ENCODE data around the gene CDK6.
"Not testable (repeated sequence)": the region's sequence is repeated elsewhere in the genome, so short reads cannot be mapped to it uniquely, and the experiment has no call there.

CDK6 gene

DNA sequence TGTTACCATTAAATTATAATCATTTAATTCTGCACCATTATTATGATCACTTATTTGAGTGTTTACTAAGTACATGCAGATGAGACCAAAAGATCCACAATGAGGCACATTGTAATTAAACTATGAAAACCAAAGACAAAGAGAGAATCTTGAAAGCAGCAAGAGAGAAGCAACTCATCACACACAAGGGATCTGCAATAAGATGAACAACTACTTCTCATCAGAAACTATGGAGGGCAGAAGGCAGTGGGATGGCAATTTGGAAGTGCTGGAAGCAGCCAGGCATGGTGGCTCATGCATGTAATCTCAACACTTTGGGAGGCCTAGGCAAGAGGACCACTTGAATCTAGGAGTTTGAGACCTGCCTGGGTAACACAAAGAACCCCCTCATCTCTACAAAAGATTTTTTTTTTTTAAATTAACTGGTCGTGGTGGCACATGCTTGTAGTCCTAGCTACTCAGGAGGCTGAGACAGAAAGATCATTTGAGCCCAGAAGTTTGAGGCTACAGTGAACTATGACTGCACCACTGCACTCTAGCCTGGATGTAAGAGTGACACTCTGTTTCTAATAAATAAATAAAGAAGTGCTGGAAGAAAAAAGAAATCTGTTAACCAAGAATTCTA is 47.7 kb downstream of the CDK6 start:
- no peak for DNase-seq

DNA sequence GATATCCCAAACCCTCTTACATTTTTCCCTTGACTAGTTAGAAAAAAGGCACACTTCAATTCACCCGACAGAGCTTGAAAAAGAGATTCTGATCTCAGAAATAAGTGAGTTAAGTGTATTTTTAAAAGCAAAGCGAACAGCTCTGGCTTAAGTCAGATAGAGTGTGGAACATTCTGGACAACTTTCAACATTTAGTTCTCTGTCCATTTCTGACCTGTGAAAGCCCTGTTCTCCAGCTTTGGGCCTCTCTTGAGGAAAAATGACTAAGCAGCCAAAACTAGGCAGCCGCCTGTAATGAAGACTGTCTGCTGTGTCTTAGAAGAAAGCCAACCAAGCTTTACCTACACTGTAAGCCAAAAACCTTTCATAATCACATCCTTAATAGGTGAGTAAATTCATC is 50.5 kb downstream of the CDK6 start:
- no peak for DNase-seq

DNA sequence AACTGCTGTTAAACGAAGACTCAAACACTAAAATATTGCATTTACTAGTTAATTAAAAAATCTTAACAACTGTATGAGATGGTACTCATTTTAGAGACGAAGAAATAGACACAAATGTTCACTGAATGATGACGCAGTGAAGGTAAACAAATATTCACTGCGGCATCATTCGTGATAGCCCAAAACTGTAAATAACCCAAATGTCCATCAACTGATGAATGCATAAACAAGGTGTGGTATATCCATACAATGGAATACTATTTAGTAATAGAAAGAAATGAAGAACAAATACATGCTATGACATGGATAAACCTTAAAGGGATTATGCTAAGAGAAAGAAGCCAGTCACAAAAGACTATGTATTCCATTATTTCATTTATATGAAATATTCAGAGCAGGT is 51.4 kb downstream of the CDK6 start:
- DNase-seq = no peak

DNA sequence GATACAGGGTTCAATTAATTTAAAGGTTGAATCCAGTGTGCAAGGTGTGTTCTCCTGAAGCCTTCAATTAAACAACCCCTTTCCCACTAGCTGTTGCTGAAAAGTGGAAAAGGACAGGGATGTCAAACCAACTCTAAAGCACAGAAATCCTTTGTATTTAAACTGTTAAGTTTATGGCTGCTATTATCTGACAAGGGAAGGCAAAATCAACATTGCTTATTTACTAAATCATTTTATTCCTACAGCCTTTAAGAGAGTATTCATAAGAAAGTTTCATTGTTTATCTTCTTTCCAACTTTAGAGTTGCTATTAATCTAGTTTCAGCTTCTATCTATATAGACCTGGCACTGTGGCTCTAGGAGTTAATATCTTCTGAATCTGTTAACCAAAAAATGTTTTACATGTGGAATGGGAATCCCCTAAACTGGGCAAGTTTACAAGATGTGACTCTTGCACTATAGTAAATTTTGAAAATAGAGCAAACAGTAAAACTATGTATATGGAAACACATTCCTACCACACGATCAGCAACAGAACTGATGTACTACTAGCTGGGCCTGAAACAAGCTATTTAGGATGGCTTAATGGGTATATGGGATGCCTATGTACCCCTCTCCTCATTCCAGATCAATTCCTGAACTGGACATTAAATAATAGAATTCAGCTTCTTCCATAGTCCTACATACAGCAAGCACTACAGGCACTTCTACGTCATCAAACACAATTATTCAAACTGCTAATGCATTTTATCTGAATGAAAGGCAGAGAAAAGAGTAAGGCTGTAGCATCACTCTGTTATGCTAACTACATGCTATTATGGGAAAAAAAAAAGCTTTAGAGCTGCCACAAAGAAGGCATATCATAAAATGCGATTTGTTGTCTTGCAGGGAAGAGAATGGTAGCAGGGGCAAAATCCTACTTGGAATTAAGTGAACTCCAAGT is 52.8 kb downstream of the CDK6 start:
- no peak for DNase-seq

DNA sequence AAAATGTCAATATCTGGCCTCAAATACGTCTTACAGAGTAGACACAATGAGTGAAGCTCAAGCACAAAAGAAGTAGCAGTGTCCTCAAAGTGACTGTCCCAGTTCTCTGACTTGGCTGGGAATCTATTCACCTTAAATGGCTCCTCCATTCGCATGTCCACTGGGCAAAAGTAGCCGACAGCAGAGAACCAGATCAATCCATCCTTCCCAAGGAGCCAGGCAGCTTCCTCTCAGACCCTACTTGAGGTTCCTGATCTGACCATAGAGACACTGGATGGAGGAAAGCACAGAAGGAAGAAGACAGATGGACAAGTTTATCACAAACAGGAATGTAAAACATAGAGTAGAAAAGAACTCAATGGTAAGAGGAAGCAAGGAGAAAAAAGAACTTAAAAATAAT is 53.5 kb downstream of the CDK6 start:
- DNase-seq = no peak

DNA sequence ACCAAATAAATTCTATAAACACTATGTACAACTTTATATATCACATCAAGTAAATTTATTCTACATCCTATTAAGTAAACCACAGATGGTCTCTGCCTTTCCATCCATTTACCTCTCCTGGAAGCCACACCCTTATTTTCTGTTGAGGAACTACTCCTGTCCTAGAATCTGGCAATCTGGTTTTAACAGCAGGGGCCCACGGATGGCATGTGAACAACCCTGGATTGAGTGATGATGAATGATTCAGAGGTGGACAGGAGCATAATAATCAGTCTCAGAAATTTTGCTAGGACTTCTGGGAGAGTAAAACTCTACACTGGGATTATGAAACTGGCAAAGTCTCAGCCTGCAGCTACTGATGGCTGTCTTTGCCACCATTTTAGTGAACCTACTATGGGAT is 54.1 kb downstream of the CDK6 start:
- DNase-seq = no peak

DNA sequence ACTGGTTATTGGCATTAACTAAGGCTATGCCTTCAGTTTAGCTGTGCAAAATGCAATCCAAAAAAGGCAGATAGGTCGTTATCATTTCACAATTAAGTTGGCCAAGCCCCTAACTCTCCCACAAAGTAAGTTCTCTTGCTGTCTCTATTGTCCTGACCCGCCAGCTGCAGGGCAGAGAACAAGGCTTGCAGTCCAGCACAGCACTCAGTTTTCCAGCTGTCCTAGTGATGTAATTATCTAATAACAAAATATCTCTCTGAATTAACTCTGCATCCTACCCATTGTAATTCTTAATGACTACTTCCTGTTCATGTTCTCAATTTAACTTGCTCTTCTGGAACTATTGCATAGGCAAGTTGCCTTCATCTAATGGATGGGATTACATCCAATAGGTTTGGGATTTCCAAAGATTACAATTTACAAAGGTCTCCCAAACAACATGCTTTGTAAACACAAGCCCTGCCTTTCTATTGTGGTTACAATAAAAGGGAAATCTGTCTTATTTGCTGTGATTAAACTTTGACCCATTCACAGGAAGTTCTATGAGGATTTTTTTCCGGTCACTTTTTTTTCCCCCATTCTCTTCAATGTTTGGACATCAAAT is 55.2 kb downstream of the CDK6 start:
- no peak for DNase-seq

DNA sequence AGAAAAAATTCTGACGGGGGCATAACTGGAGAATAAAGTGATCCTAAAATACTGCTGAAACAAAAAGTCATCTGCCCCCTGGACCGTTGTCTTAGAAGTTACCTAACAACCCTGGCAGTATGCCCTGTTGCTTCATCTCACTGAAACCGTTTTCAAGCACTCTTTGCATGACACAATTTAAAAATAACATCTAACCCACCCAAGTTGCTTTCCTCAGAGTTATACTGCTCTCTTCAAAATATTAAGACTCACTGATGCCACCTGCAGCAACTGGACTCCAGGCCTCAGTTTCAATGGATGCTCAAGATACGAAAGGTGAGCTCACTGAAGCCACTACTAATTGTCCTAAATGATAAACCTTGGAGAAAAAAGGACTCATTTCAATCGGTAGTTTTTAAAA is 57.4 kb downstream of the CDK6 start:
- DNase-seq = no peak

DNA sequence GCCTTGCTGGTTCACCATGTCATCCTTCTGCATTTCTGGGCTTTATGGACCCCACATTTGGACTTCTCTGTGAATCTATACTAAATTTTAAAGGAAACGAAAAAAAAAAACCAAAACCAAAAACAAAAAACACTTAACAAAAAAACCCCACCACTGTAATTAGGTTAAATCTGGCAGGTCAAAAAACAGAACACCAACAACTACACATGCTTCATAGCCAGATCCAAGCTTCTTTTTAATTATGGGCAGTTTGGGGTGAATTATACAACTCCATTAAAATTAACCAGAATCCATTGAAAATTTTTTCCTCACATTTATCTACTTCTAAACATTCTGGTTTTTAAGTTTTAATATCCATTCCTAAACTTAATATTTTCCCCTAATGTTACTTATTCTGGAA is 58.4 kb downstream of the CDK6 start:
- no peak for DNase-seq

DNA sequence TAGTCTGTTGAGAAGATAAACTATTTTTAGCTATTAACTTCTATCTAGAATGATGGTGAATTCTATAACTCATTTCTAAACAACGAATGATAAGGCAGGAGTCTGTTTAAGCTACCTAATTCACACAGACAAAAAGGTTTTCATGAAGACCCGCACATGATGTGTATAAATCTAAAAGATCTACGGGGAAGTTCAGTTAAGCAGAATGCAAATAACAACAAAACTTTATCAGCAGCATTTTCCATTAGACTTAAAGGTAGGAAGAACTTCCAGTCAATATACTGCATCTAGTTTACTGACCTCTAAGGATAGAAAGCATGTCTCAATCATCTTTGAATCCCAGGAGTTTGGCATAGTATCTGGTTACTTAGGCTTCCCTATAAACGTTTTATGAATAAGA is 62.6 kb downstream of the CDK6 start:
- DNase-seq = no peak

DNA sequence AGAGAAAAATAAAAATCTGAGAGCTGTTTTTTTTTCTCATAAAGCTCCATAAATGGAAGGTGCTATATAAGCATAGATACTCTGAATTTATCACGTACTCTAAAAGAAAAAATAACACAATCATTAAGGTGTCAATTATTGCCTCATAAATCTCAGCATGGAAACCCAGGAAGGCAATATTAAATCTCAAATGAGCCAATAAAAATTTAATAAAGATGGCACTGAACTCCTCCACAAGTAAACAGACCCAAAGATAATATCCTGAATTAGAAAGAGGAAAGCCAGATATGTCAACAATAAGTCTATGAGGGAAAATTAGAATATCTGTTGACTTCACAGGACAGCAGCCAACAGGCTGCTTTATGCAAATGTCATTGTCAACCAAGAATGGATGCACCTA is 66.5 kb downstream of the CDK6 start:
- DNase-seq = no peak

DNA sequence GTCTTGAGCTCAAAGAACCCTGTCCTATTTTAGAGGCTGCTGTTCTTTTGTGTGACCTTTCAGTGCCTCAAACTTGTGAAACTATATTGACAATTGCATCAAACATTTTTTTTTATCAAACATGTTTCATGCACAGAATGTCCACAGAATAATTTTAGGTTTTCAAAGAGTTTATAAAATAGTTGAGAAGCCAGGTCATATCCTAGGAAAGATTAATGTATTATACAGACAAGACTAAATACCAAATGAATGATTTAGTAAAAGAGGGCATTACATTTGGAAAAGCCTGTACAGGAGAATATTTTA is 67.0 kb downstream of the CDK6 start:
- no peak for DNase-seq

DNA sequence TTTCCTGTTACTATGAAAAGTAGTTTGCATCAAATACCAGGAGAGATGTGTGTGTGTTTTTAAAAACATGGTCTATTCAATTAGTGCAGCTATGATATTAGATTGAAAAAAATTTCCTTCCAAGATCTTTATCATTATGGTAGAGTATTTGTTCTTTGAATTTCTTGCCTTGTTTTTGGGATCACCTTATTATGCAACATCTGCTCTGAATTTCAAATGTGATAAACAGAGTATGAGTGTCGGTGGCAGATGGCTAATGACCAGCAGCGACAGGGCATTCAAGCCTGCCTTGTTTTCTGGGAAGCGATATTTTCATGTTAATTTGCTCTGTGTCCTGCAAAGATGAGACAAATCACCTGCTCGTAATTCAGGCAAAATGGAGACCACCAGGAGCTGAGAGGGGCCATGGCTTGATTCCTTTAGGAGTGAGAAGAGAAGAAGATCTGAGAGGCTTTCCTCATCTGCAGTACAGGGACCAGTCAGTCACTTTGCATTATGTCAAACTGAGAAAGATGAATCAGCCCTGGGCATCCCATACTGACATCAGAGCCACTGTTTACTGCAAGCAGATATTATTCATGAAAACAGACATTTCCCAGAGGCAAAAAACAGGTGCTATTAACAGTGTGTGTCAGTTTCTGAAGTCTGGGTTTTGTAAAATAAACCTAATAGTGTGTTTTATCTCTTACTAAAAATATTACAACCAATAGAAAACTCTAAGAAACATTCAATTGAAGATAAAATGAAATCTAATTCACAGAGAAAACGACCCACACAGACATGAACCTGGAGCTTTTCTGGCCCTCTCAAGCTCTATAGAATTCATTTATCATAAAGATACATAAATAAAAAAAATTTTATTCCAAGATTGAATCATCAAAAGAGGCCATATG is 67.6 kb downstream of the CDK6 start:
- DNase-seq = peak; percentile 55

DNA sequence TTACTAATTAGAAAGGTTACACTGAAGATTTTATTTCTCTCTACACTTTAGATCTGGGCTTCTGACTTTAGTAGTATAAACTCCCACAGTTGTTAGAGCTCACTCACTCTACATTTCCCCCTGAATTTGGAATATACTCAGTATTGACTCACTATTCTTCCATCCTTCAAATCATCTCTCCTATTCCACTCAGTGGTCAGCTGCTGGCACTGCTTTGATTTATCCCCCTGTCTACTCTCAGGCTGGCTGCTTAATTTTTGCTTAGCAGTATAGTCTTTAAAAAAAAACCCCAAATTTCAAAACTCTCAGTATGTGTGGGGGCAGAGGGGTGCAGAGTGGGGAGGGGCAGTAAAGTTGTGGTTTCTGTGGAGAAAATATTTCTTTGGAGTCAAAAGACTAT is 68.9 kb downstream of the CDK6 start:
- DNase-seq = no peak

DNA sequence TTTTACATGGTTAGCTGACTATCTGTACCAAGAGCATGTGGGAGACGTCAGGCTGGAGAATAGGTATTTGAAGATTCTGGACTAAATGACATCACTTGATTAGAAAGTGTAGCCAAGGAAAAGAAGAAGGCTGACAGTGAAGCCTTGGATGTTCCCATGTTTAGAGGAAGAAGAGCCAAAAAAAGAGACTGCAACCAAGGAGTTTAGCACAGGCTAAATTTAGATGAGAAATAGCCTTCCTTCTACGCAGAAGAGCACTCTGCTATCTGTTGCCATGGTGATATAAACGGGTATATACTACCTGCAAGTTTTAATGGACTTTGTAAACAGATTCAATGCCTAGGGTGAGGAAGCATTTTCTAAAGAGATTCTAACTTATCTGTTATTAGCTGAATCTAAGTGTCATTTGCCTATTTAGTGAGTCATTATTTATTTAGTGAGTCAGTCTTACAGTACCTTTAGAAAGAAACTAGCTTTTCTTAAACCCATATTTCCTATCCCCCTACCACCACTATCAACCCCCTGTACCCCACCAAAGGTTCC is 69.8 kb downstream of the CDK6 start:
- DNase-seq = no peak

DNA sequence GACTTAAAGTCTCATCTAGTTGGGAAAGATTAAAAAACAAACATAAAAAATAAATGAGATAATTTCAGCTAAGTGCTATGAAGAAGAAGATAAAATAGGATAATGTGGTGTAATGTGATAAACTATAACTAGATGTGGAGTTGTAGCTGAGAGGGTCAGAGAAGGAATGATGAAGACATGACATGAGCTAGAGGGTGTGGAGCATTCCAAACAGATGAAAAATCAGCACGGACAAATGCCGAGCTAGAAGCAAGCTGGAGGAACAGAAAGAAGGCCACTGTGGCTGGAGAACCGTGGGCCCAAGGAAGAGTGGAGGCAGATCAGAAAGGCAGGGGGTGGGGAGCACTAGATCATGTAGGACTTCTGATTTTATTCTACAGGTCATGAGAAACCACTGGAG is 70.6 kb downstream of the CDK6 start:
- DNase-seq = no peak

DNA sequence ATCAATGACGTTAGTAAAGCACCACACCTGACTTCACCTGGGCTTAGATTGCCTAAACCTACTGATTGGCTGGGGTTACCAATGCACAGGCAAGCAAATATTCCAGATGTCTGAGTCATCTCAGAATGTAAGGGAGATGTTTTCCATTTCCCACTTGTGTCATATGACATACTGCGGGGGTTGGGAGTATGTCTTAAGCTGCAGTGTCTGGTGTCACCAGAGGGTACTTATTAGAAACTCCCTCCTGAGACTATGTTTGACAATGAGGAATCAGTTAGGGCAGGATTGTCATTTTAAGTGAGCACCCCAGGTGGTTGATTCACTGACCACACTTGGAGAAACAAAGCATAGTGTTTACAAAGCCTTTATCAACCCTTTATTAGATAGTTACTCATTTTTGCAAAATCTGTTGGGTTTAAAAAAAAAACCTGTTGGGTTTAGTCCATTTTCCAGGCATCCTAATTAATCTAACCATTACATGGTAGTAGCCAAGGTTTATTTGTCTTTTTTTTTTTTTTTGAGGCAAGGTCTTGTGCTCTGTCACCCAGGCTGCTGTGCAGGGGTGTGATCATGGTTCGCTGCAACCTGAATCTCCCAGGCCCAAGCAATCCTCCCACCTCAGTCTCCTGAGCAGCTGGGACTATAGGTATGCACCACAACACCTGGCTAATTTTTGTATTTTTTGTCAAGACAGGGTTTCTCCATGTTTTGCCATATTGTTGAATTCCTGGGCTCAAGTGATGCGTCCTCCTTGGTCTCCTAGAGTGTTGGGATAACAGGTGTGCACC is 72.5 kb downstream of the CDK6 start:
- no peak for DNase-seq

DNA sequence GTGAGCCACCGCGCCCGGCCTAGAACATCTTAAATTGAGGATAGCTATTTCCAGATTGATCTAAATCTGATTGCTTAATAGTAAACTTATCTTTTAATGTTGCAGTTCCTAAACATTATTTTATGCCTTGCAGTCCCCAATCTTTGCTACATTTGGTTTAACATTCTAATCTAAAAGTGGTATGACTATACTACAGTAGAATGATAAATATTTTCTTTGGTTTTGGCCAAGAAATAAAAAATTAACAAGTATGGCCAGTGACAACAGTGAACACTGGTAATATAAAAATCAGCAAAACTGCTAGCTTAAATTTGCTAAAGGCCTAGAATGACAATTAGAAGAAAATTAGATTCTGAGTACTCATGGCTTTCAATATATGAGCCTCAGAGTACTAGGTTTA is 73.5 kb downstream of the CDK6 start:
- no peak for DNase-seq

DNA sequence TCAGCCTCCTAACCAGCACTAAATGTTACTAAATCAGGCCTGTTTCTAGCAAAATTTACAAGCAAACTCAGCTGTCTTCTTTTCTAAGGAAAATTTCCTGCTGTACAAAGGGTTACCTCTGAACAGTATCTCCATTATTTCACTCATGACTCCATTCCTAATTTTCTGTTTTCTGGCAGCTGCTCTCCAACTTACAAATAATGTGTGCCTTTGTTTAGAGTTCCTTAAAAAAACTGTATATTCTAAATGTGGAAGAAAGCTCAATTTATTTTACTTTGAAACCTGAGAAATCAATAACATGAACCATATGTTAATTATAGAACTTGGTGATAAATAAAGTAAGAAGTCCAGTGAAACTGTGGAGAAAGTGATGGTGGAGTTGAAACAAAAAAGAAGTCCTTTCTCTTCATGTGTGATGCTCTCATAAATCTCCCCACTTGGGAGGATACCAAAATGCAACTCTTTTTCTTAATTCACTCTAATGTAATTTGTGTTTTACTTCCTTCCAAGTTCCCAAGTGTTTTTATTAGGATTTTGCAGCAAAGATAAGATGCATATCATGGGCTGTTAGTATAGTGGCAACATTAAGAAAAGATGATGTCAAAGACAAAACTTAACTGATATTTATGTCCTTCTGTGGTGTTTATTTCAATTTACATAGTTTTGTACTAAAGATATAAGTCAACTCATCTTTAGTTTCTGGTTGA is 74.8 kb downstream of the CDK6 start:
- DNase-seq = no peak

DNA sequence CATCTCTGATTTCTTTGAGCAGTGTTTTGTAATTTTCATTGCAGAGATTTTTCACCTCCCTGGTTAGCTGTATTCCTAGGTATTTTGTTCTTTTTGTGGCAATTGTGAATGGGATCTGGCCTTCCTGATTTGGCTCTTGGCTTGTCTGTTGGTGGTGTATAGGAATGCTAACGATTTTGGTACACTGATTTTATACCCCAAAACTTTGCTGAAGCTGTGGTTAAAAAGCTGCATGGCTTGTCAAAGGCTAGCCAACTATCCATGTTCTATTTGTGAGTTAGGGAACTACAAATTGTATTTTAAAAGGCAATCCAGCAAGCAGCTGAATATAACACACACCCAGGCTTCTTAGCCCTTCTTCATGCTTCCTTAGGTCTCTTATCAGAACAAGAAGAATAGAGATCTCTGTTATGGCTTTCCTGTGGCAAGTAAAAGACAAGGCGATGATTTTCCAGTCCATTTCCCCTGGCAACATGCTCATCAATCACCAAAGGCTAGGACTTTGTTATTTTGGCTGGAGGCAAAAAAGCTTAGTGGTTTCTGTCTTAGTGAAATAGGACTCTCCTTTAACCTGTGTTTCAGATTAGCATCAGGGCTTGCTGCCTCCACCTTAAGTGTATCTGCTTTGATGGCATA is 77.5 kb downstream of the CDK6 start:
- DNase-seq = no peak

DNA sequence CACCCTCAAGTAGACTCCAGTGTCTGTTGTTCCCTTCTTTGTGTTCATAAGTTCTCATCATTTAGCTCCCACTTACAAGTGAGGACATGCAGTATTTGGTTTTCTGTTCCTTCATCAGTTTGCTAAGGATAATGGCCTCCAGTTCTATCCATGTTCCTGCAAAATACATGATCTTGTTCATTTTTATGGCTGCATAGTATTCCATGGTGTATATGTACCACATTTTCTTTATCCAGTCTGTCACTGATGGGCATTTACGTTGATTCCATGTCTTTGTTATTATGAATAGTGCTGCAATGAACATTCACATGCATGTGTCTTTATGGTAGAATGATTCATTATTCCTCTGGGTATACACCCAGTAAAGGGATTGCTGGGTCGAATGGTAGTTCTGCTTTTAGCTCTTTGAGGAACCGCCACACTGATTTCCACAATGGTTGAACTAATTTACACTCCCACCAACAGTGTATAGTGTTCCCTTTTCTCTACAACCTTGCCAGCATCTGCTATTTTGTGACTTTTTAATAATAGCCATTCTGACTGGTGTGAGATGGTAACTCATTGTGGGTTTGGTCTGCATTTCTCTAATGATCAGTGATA is 79.0 kb downstream of the CDK6 start:
- not testable (repeated sequence) for DNase-seq

Data from stimulated activated CD4-positive, alpha-beta T cell treated with anti-CD3 and anti-CD28 coated beads, Interleukin-1b, Interleukin-23, amount 100 ng/mL, for 48 hours (primary cell).